ENCODE data around the gene CATSPER3. TPM values are rescaled to one million over a fixed set of nuclear protein-coding genes. Genes with fewer than 3 reads are reported as not detected.
A peak's percentile ranks its signal among the peaks of the same experiment; 100 is the strongest.

The CATSPER3 gene
- total RNA-seq, 2 experiments from 2014 or later, result 0.55 to 0.88 TPM

DNA sequence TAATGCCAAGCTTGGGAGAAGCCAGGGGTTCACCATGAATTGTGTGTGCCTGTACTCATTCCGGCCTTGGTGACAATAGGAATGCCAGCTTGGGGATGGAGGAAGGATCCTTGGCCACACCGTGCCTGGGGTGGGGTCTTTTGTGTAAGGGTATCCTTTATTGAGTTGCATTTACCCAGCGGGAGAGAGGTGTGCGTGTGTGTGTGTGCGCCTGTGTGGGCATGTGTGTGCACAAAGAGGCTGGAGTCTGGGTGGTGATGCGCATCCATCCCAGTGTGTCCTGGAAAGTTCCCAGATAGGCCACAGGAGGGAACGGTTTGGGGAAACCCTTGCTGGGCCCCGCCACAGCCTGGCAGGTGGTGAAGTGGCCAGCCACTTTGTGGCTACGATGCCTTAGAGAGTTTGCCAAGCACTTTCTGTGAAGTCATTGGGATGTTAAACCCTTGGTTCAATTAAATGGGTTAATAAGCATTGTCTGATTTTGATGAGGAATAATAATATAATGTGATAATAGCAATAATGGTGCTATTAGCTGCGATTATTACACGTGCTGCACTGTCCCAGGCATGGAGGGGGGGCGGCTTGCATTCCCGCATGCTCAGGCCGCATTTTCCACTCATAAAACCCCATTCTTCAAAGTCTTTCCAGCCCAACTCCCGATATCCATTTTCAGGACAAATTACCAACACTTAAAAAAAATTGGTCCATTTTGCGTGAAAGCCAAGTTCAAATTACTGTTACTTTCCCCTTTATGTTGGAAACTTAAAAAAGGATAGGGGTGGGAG is 52.6 kb downstream of the CATSPER3 start:
- CTCF ChIA-PET, result no interaction called here
- Mint-ChIP-seq H3K4me1 (no peaks in the 10 kb centered on the region), H3K9me3 (no peaks in the 10 kb centered on the region), H3K4me3 (no peak overlapping the region), H3K36me3 (ENCODE audit: low read depth) (no peaks in the 10 kb centered on the region), H3K27ac (no peak overlapping the region), H3K27me3 (peaks cover 12% of the 10 kb centered on the region)
- POLR2A ChIA-PET, result no interaction called here
- no peak for DNase-seq

DNA sequence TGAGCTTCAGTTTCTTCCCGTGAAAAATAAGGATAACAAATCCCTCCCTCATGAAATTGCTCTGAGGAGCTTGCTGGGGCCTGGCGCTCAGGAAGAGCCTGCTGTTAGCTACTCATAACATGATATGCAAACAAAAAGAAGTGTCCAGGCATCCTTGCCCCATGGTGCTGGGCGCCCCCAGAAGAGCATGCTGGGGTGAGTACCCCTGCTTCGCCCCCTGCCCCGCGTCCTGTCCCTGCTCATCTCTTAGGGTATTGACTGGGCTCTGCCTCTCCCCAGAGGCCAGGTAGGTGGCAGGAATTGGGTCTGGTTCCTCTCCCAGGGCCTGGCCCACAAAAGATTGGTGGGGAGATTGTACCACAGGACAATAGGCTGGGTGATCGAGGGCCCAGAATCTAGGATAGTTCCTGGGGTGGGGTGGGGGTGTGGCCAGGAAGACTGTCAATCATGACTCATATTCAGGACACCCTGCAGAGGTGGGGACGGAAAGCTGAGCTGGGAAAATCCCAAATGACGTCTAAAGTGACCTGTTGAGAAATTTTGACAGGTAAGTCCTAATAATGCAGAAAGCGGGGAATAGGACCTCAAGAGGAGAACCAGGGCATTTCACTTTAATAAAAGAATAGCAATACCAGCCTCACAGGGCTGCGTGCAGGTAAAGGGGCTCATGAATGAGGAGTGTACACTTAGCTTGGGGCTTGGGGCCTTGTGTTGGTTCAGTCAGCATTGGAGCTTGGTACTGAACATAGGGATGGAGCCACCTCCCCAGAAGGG is 57.4 kb downstream of the CATSPER3 start:
- ChIA-PET POLR2A (no interaction called here), CTCF (no interaction called here)
- DNase-seq, result no peak
- Mint-ChIP-seq H3K36me3 (ENCODE audit: low read depth) (peaks cover 9% of the 10 kb centered on the region), H3K27ac (no peak overlapping the region), H3K27me3 (peaks cover 46% of the 10 kb centered on the region), H3K4me1 (peaks cover 11% of the 10 kb centered on the region), H3K4me3 (no peak overlapping the region), H3K9me3 (no peaks in the 10 kb centered on the region)

DNA sequence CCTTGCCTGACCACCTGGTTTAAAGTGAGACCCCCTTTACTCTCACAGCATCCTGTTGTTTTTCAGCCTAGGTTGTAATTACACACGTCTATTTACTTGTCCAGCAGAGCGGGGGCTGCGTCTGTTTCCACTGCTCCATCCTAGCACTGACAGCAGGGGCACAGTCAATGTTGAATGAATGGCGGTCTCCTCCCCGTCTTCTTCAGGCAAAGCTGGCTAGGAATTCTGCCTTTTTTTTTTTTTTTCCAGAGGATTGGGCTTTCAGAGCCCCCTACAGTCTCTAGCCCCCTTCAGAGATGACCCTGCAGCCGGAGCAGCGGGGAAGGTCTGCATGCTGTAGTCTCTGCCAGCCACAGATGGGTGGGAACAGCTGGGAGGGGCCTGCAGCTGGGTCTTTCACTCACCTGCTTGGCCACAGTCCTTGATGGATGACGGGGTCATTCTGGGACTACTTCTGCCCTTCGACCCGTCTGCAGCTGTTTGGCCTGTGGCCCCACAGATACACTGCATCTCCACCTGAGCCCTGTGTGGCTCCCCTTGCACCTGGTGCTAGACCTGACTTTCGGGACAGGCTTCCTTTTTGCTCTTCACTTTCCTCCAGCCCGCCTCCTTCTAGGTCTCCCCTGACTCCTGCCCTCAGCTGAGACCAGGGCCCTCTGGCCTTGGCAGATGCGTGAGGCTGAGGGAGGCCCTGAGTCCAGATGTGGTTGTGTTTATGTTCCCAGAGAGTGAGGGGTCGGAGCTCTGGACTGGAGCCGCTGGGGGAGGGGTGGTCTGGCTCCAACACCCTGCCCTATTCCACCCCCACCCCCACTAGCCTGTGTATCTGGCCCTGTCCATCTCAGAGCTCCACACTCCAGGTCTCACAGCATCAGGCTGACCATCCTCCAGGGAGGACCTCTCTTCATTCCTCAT is 58.3 kb downstream of the CATSPER3 start:
- H3K36me3 Mint-ChIP-seq (ENCODE audit: low read depth), result peaks cover 9% of the 10 kb centered on the region
- POLR2A ChIA-PET, result no interaction called here
- no peak overlapping the region for H3K4me3 Mint-ChIP-seq
- no peak overlapping the region for H3K27ac Mint-ChIP-seq
- CTCF ChIA-PET, result no interaction called here
- H3K4me1 Mint-ChIP-seq, result peaks cover 17% of the 10 kb centered on the region
- H3K27me3 Mint-ChIP-seq, result peaks cover 49% of the 10 kb centered on the region
- H3K9me3 Mint-ChIP-seq, result no peaks in the 10 kb centered on the region
- DNase-seq, result no peak

DNA sequence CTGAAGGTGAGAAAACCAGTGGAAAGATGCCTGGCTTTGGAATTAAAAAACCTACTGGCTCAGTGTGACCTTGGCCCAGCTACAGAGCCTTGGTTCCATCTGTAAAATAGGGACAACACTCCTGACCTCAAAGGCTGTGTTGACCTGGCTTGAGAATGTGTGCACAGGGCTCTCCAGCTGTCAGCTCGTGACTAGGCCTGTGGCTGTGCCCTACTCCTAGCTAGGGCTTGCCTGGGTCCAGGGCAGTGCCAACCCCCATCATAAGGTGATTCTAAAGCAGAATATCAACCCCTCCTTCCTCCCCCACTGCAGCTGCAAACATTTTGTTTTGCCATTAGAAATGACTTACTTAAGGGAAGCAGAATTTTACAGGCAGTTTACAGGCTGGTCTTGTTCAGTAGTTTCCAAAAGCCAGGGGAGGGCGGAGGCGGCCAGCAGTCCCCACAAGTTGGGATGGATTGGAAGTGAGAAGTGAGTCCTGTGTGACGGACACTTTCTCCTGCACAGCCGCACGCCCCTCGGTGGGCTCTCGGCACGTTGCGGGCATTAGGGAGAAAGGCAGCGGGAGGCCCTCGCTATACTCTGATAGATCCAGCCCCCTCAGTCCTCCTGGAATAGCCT is 59.0 kb downstream of the CATSPER3 start:
- no peak for DNase-seq
- no peak overlapping the region for H3K27ac Mint-ChIP-seq
- H3K27me3 Mint-ChIP-seq, result peaks cover 51% of the 10 kb centered on the region
- H3K9me3 Mint-ChIP-seq, result no peaks in the 10 kb centered on the region
- ChIA-PET CTCF (no interaction called here), POLR2A (no interaction called here)
- no peak overlapping the region for H3K4me3 Mint-ChIP-seq
- H3K36me3 Mint-ChIP-seq (ENCODE audit: low read depth), result peaks cover 9% of the 10 kb centered on the region
- peaks cover 20% of the 10 kb centered on the region for H3K4me1 Mint-ChIP-seq

DNA sequence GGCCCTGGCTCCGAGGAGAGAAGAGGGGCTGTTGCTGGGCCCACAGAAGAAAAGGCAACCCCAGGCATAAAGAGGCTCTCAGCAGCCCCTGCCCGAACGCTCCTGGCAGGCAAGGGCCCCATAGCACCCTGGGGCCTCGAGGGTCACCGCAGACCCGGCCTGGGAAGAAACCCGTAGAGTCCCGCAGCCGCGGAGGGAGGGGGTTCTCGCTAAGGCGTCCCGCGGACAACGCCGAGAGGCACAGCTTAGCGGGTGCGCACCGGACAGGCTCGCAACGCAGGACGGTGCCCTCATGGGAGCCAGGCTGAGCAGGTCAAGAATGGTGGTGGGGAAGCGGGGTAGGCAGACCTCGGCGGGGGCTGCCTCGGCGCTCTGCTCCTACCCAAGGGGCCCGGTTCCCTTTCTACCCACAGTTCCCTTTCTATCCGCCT is 59.6 kb downstream of the CATSPER3 start:
- Mint-ChIP-seq H3K36me3 (ENCODE audit: low read depth) (peaks cover 9% of the 10 kb centered on the region), H3K4me3 (no peak overlapping the region), H3K4me1 (peaks cover 25% of the 10 kb centered on the region), H3K27me3 (peaks cover 57% of the 10 kb centered on the region), H3K9me3 (no peaks in the 10 kb centered on the region), H3K27ac (no peak overlapping the region)
- ChIA-PET CTCF (no interaction called here), POLR2A (no interaction called here)
- no peak for DNase-seq

DNA sequence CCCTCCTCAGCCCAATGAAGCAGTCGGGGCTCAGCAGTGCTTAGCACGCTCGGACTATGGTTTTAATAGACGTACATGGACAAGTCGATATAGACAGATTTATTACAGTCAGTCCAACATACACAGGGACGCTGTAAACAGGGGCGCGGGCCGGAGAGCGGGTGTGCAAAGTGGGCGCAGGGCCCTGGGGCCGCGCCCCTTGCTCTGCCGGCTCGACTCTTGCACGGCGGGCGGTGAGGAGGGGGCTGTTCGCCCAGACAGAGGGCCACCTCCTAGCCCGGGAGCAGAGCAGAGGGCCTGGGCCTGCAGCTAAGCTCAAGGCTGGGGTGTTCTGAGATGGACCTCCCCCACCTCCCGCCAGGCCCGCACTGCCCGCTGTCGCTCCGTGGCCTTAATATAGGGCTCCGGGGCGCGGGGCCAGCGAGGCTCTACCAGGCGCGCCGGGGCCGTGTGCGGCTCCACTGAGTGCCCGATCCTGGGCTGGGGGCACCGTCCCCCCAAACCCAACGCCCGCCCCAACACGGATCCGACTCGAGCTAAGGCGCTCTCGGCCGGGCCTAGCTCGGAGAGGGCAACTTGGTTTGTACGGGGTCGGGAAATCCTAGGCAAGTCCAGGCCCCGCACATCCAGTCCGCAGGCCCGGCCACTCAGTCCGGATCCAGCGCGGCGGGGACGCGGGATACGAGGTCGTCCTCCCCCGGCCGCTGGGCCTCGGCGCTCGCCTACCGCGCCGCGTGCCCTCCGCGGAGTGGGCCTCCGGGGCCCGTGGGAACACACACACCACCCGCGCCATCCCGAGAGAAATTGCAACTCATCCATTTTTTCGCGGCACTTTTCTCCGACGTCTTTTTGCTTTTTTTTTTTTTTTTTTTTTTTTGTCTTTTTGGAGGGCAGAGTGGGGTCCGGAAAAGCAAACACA is 60.2 kb downstream of the CATSPER3 start:
- H3K9me3 Mint-ChIP-seq, result no peaks in the 10 kb centered on the region
- ChIA-PET POLR2A (no interaction called here), CTCF (no interaction called here)
- peaks cover 61% of the 10 kb centered on the region for H3K27me3 Mint-ChIP-seq
- H3K4me3 Mint-ChIP-seq, result no peak overlapping the region
- no peak overlapping the region for H3K27ac Mint-ChIP-seq
- no peak for DNase-seq
- H3K36me3 Mint-ChIP-seq (ENCODE audit: low read depth), result peaks cover 9% of the 10 kb centered on the region
- peaks cover 30% of the 10 kb centered on the region for H3K4me1 Mint-ChIP-seq

DNA sequence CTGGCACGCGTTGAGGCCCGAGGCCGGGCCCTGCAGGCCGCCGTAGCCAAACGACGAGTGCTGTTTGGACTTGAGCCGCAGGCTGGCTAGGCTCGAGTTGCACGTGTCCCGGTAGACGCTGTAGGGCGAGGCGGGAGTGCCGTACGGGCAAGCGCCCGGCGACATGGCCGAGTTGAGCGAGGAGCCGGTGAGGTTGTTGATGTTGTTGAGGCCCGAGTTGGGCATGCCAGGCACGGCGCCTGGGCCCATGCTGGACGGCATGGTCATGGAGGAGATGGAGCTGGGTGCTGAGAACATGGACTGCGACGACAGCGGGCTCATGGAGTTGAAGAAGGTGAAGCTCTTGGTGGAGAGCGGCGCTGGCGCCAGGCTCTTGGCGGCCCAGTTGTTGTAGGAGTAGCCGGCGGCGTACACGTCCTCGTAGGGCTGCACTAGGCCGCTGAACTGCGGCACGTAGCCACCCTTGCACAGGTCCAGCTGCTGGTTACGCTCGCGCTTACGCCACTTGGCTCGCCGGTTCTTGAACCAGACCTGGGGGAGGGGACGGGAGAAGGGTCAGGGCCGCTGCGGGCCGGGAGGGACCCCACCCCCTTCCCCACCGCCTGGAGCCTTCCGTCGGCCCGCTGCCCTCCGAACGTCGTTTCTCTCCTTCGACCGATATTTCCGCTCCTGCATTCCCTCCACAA is 61.2 kb downstream of the CATSPER3 start:
- Mint-ChIP-seq H3K27me3 (peaks cover 63% of the 10 kb centered on the region), H3K27ac (peak overlapping the region; percentile 53), H3K9me3 (no peaks in the 10 kb centered on the region), H3K36me3 (ENCODE audit: low read depth) (peaks cover 9% of the 10 kb centered on the region), H3K4me3 (no peak overlapping the region), H3K4me1 (peaks cover 34% of the 10 kb centered on the region)
- DNase-seq, result no peak
- ChIA-PET CTCF (no interaction called here), POLR2A (no interaction called here)

DNA sequence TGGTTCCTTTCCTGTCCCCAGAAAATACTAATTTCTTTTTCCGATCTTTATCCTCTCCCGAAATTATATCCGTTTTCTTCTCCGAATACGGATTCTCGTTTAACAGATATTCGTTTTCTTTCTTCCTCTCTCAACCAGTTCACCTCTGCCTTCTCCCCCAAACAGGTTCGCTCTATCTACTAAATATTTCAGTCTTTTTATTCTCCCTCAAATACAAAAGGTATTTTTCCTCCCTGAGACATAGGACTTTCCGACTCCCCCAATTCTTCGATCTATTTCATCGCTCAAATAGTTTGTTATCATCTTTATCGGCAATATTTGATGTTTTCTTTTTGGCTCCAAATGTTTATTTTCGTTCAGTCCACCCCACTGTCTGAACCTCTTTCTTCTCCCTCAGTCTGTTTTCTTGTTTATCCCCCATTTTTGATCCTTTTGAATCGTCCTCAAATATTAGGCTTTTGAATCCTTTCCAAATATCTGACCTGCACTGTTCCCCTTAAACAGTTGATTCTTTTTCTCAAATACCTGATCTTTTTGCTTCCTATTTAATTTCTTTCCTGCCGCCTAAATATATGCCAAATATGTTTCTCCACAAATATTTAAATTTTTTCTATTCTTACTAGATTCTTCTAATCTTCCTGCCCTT is 61.9 kb downstream of the CATSPER3 start:
- Mint-ChIP-seq H3K4me3 (no peak overlapping the region), H3K9me3 (no peaks in the 10 kb centered on the region), H3K36me3 (ENCODE audit: low read depth) (peaks cover 9% of the 10 kb centered on the region), H3K27me3 (peaks cover 65% of the 10 kb centered on the region), H3K4me1 (peaks cover 36% of the 10 kb centered on the region), H3K27ac (peak overlapping the region; percentile 53)
- no peak for DNase-seq
- CTCF ChIA-PET, result no interaction called here
- POLR2A ChIA-PET, result no interaction called here

DNA sequence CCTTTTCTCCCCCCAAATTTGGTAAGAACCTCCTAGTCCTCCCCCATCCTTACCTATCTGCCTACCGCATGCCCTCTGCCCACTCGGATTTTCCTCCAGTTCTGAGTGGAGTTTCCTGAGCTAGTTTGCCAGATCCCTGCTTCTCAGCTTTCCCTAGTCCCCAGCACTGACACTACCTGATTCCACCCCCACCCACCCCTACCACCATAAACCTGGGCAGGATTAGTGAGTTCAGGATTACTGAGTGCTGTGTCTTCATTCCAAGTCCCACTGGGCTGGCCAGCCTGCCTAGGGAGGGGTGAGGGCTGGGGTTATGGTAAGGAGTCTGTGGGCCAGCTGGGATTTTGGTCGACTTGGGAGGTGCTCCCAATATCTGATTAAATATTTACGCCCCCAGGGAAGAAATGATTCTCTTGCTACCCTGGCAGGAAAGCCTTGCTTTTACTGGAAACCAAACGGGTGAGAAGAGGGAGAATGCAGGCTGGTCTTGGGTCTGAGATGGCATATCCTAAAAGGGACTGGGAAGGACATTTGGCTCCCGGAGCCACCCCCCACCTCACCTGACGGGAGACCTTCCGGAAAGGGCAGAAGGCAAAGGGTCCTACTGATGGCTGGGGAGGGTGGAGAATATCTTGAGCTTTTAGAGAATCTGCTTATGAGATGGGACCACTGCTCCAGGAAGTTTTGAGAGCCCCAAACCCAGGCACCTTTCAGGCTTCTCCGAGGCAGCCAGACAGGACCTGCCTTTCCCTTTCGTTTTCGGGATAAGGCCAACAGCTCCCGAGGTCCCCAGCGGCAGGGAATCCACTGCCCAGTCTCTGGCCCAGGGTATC is 62.6 kb downstream of the CATSPER3 start:
- peaks cover 42% of the 10 kb centered on the region for H3K4me1 Mint-ChIP-seq
- DNase-seq, result no peak
- H3K4me3 Mint-ChIP-seq, result peak overlapping the region; percentile 56
- no peaks in the 10 kb centered on the region for H3K9me3 Mint-ChIP-seq
- peaks cover 9% of the 10 kb centered on the region for H3K36me3 Mint-ChIP-seq (ENCODE audit: low read depth)
- ChIA-PET CTCF (no interaction called here), POLR2A (no interaction called here)
- H3K27ac Mint-ChIP-seq, result peak overlapping the region; percentile 53
- peaks cover 72% of the 10 kb centered on the region for H3K27me3 Mint-ChIP-seq

DNA sequence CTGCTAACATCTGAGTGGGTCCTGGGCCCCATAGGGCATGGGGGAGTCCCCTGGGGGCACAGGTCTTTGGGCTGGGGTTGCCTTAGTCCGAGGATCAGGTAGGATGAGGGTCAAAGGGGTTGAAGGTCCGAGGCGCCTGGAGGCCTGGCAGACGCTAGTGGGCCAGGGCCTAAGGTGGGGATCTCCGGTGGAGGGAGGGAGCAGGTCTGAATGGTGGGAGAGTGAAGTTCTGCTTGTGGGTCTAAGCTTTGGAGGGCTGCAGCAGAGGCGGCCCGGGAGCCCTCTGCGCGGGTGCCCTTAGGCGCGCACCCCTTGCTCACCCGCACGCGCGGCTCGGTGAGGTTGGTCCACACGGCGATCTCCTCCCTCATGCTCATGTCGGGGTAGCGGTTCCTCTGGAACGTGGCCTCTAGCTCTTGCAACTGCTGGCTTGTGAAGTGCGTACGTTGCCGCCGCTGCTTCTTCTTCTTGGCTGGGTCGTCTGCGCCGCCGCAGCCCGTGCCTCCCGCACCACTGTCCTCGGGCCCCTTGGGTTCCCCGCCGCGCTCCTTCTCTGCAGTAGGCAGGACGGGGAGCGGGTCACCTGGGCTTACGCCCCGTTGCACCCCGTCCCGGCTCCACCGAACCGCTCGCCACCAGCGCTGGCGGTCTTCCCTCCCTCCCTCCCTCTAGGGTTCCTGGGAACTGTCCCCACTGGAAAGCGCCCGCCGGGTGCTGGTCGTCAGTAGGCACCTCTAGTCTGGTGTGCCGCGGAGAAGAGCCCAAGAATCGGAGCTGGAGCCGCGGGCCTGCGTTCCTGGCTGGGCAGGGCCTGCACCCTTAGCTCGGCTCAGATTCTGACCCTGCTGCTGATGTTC is 63.5 kb downstream of the CATSPER3 start:
- CTCF ChIA-PET, result no interaction called here
- Mint-ChIP-seq H3K36me3 (ENCODE audit: low read depth) (peaks cover 9% of the 10 kb centered on the region), H3K9me3 (no peaks in the 10 kb centered on the region), H3K4me3 (peak overlapping the region; percentile 56), H3K27me3 (peaks cover 73% of the 10 kb centered on the region), H3K4me1 (peaks cover 42% of the 10 kb centered on the region), H3K27ac (no peak overlapping the region)
- DNase-seq, result no peak
- POLR2A ChIA-PET, result no interaction called here

All from activated CD4-positive, alpha-beta memory T cell treated with anti-CD3 and anti-CD28 coated beads, Interleukin-2, amount 10 ng/mL, durations not matched to agents 7 days and 5 days (primary cell).